GM12891 (cell line): ENCODE results near the gene SKOR1.

Experiments
- POLR2A ChIP-seq: IDR thresholded peaks from 2 replicates; pipeline ENCODE4 v1.6.1; 2011; ENCODE audit warnings: low read depth, low read length, control low read depth
- SPI1 ChIP-seq: IDR thresholded peaks from 2 replicates; pipeline ENCODE4 v1.6.1; 2011; ENCODE audit warnings: low read depth, low read length, control low read depth
- TAF1 ChIP-seq: IDR thresholded peaks from 2 replicates; pipeline ENCODE4 v1.6.1; 2011; ENCODE audit warnings: low read depth, low read length, control low read depth

GRCh38 chr15:67834581-67835296 is 9.4 kb downstream of the SKOR1 start:
- no peak for TF ChIP-seq SPI1
- no peak for TF ChIP-seq TAF1
- TF ChIP-seq POLR2A = no peak
